HG02852 (cell line): ENCODE results near the gene LHFPL2.
A peak's percentile ranks its signal among the peaks of the same experiment; 100 is the strongest.

Experiments used
- ATAC-seq: cut with Tn5 transposase; IDR thresholded peaks from one replicate; pipeline ENCODE4 v1.9.1; 2021; ENCODE audit warnings: mild to moderate bottlenecking, moderate library complexity; ENCODE audit not compliant: unreplicated experiment

The LHFPL2 gene

DNA sequence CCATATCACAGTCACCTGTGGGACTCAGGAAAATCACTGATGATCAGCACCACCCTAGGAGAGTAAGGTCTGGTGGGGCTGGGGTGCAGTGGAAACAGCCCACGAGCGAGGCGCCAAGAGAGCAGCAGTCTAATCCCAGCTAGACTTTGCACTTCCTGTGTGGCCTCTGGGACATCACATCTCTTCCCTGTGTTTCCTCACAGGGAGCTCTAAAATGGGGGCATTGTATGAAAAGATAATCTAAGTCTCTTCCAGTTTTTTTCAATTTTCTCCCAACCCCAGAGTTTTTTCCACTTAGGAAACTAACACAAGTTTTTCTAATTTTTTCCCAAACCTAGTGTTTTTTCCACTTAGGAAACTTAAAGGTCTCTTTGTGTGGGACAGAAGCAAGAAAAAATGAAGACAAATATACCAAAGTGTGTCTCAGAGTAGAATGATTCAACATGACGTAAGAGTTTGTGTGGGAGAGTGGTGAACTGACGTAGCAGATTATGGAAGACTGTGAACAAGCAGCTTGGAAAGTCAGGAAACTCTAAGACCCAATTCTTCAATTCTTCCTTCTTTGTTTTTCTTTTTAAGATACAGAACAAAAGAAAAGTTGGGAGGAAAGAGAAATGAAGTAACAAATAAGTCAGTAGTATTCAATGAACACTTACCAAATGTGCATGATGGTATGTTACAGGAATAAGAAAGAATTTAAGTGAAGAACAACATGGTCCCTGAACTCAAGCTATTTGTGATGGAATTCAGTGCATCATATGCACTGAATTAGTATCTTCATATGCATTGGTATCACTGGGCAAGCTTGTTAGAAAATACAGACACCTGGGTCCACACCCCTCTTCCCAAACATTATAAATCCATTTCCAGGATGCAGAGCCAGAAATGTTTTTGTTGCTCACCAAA, 51.3 kb downstream of the LHFPL2 start:
- no peak for ATAC-seq

DNA sequence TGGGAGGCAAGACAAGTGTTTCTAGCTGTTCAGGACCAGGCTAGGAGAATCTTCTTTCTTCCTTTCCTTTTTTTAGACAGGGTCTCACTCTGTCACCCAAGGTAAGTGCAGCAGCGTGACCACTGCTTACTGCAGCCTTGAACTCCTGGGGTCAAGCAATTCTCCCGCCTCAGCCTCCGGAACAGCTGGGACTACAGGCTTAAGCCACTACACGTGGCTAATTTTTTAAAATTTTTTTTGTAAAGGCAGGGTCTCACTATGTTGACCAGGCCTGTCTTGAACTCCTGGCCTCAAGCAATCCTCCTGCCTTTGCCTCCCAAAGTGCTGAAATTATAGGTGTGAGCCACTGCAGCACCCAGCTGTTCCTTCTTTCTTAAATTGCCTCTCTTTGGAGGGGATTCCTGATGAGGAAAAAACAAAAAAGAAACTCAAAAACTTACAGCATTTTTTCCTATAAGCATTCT, 53.1 kb downstream of the LHFPL2 start:
- no peak for ATAC-seq

DNA sequence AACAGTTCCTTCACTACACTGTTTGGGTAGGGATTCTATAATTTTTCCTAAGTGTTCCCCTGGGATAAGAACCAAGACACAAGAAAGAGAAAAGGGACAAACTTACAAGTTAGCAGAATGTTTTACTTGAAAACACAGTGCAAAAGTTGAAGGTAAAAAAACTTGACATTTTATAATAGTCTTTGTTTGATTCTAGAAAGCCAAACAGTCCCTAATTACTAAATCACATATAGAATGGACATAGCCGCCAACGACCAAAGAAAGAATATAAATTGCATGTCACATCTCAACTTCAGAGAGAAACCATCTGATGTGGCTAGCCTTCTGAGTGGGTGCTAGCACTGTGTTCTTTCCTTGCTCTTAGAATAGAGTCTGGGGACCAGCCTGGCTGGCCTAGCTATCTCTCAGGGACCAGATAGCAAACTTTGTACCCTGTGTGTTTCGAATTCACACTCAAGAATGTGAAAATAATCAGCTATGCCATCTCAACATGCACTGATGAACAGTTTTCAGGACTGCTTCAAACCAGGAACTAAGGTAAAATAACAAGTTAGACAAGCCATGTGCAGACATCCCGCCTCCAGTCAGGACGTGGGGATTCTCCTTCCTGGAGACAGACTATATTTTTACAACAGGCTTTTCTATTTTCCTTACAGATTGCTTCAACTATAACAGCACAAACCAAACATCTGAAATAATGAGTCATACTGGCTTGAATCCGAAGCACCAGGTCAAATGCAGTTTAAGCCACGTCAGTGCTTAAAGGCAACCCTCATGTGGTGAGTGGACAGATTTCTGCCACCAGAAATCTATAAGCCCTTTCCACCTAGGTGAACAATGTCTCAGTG, 53.7 kb downstream of the LHFPL2 start:
- no peak for ATAC-seq

DNA sequence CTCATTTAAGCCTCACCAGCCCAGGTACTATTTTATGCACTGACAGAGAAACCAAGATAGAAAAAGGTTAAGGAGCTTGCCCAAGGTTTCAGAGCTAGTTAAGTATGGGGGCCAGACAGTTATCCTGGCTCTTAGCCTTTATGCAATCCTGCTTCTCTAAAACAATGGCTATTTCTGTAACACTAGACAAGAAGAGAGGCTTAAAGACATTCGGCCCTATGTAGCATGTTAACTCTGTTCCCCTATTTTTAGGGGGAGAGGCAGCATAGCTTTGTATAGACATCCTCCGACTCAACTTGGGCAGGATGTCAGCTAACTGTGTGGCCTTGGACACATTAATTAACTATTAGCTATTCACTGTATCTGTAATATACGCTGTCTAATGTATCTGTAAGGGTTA, 54.6 kb downstream of the LHFPL2 start:
- no peak for ATAC-seq

DNA sequence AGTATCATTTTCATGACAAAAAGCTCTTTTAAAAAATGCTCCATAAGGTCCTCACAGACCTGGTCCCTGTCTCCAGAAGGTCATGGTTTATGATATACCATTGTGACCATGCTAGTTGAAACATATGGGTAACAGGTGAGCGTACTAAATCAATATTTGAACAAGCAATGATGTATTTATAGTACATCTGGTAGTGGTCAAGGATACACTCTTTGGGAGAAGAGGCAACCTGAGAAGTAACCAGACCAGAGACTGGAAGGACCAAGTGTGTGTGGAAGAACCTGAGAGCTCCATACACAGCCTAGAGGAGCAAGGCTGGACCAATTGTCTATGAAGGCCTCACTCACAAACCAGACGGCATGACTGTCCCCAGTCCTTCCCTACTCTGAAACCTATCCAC, 55.1 kb downstream of the LHFPL2 start:
- no peak for ATAC-seq

DNA sequence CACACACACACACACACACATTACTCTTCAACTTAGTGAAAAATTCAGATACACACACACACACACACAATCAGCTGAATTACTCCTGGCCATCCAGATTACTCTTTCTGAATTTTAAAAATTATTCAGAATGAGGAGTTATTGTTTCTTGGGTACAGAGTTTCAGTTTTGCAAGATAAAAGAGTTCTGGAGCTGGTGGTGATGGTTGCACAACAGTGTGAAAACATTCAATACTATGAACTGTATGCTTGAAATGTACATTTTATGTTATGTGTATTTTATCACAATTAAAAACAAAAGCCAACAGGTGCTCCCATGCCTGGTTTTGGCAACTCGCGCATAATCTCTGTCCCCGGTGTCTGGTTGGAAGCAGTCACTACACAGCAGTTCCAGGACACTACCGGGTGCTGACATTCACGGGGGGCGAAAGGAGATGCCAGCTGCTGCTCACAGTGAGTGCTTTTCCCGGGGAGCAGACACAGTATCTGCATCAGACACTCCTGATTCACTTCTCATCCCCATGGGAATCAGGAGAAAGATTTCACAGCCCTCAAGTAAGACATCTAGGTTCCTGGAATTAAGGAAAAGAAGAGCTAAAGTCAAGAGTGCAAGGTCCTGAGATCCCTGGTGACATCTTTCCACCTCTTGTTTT, 55.7 kb downstream of the LHFPL2 start:
- ATAC-seq, result no peak

DNA sequence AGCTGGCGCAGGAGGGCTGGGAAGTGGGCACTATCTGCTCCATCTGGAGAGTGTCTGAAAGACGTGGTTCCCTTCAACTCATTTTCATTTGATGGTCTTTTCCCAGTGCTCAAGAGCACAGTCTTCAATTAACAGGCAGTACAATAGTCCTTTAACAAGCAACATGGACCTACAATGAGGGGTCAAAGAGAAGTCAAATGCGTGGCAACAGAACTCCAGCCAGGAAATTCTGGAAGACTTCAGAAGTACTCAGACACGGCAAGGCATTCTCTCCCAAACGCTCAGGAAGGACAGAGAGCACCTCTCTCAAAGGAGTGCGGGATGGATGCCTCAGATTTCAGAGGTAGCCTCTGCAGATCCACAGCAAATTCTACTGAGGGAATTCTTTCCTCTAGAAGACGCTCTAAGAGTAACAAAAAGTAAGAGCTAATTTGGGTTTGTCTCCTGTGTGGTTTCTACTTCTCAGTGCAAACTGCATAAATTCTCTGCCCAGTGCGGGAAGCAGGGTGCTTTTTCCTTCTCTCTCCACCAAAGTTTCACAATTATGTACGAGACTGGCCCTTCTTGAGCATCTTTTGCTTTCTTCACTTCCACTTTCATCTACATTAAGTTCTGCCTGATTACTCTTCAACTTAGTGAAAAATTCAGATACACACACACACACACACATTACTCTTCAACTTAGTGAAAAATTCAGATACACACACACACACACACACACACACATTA, 56.4 kb downstream of the LHFPL2 start:
- ATAC-seq, result peak; percentile 74

DNA sequence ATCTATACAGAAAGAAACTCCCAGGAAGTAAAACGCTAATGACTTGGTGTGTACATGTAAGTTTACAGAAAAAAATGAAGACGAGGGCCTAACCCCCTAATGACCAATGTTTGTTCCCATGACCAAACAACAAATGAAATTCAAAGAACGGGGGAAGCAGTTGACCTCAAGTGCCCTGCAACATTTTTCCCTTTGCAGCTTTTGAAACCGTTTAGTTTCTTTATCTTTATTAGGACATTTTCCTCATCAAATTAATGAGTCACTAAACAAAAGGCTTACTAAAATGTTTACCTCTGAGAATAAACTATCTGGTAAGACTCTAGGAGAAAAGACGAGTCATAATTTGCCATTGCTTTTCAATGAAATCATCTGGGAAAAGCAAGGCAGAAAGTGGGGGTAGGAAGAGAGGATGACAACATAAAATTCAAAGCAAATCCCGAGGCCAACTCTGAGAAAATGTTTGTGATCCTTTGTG, 57.4 kb downstream of the LHFPL2 start:
- ATAC-seq, result no peak

DNA sequence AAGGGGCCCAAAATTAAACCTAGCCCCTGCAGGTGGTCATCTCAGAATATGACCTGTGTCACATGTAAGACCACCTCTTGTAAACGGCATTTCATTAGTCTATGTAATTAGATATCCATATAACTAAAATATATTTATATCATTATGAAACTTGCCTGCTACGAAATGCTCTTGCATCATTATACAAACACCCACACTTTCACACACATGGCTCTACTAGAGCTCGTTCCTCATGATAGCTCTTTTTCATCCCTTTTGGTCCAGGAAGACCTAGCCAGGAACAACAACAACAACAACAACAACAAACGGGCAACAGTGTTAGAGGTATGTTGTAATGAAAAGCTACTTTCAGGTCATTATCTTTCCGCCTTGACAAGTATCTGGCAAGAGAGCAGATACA, 58.6 kb downstream of the LHFPL2 start:
- ATAC-seq, result no peak

DNA sequence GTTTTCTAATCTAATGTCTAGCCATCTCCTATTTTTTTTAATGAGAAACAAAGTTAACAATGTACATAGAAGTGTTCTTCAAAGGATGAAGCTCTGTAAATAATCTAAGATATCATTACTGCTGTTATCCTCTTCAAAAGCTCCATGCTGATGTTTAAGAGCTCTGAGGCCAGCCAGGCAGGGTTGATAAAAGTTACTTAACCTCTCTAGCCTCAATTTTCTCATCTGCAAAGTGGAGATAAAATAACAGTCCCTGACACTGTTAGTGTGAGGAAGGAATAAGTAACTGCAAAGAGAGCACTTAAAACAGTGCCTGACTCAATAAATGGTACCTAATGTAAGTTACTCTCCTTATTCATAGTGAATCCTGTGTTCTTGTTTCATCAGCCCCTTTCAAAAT, 60.1 kb downstream of the LHFPL2 start:
- no peak for ATAC-seq

DNA sequence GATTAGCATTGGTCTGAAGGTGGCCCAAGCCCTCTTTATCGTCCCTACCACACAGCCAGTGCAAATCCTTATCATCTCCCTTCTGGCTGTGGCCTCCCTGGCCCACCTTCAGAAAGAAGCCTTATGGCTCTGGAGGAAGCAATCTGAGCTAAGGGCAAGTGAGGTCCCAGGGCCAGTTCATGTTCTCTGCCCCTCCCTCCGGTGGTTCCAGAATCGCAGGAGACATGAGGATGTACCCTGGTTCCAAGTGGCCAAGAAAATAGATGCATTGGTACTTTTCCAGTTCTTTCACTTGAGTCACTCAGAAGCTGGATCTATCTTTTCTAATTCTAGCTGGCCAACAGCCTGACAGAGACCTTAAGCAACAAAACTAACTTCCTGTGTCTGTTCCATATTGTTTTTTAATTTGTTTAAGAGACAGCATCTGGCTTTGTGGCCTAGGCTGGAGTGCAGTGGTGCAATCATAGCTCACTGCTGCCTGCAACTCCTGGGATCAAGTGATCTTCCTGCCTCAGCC, 60.7 kb downstream of the LHFPL2 start:
- no peak for ATAC-seq

DNA sequence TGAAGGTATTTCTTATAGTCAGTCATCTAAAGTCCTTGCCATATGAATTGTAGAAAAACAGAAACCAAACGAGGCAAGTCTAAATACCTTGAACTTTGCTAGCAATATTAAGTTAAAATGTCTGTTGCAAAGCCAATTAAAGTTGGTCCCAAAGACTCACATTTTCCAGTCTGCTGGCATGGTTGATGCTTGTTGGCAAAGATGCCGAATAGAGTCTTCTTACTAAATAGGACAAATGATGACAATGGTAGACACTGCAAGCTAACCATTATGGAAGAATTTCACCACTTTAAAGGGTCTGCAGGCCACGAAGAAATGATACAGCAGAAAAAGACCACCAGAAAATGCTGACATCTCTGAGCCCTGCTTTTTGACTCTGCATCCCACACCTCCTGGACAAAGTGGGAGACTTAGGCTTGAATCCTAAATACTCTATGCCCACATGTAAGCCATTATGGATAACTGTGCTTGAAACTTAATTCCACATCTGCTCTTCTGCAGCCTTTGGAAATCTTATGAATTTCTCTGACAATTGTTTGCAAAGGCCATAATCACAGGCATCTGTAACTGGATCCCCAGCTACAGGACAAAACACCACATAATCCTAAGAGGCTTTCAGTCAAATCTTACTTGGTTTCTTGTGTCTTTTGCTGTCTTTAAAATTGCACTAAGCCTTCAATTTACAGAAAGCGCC, 61.3 kb downstream of the LHFPL2 start:
- no peak for ATAC-seq

DNA sequence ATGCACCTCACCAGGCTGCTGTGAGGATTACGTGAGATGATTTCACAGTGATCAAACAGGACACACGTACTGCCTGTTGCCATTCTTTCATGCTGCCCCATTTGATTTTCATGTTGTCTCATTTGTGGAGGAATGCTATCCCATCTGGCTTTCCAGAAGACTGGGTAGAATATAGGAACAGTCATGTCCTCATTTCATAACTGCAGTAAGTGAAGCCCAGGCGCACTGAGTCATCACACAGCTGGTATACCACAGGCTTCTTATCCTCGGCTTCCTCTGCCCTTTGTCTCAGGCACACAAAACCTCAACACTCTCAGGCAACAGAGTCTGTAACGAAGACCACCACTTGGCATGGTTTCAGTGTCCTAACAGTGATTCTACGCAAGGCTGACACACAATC, 62.3 kb downstream of the LHFPL2 start:
- no peak for ATAC-seq

DNA sequence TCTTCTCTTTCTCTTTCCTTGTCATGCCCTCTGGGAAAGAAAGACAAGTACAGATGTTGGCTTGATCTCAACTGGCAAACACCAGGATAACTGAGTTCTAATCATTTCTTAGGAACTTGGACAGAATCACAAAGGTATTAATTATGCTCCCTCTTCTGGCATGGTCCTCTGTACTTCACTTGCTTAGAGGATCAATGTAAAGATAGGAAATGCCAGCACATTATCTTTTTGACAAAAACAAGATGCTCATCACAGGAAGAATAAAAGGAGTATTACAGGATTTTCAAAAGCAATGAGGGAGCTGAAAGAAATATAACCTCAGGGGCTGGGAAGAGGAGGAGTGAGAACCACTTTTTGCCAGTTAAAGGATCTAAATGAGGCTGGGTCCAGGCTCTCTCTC, 70.6 kb downstream of the LHFPL2 start:
- ATAC-seq, result no peak

DNA sequence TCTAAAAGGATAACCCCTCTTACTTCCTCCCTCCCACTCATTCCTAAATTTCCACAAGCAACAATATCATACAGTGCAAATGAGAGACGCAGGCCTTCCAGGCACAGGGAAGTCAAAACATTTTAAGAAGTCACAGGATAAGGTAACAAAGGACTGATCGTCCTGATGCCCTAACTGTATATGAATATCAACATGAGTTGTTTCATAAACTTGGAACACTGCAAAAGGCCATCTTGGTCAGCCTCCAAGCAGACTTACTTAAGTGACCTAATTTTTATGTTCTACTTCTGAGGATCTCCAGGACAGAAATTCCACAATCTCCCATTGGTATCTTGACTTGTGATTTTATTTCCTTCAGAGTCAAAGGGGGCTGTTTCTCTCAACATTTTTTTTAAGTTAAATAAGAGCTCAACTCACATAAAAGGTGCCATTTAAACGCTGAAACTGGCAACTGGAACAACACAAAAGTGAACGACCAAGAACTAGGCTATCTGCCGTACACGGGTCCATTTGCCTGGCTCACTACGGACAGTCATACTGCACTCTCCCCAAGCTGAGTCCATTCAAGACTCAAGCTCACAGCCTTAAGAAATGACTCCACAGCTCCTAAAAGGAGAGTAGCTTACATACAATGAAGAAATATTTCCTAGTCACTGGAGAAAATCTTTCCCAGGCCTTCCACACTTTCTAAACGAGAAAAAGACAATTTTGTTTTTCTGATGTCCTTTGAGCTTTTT, 71.3 kb downstream of the LHFPL2 start:
- no peak for ATAC-seq

DNA sequence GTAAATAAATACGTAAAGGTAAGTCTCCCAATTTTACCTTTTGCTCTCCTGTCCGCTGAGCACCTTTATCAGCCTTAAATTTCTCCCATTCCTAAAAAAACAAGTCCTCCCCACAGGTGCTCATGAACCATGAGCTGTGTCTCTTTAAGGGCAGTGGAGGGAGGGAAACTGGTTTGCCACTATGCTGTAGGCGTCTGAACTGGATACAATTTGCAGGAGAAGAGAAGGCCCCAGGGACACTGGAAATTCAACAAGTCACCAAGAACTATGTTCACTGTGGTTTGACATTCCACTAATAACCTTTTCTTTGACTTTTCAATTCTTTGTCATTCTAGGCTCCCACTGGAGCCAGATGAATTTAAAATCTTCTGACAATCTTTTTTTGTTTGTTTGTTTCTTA, 72.2 kb downstream of the LHFPL2 start:
- no peak for ATAC-seq

DNA sequence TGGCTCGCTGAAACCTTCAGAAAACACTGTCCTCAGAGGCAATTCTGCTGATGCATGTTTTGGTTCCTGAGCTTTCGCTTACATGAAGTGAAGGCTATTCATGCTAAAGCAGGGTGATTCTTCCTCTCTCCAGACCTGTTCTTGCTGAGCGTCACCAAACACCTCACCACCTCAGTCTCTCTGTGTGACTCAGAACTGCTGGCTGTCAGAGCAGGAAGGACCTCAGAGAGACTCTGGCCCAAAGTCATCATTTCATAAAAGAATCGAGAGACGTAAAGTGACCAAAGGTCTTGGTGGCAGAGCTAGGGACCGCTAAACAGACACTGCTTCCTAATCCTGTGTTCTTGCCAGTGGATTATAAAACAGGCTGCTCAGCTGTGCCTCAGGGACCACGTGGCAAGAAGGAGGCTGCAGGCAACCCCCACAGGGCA, 73.8 kb downstream of the LHFPL2 start:
- no peak for ATAC-seq

DNA sequence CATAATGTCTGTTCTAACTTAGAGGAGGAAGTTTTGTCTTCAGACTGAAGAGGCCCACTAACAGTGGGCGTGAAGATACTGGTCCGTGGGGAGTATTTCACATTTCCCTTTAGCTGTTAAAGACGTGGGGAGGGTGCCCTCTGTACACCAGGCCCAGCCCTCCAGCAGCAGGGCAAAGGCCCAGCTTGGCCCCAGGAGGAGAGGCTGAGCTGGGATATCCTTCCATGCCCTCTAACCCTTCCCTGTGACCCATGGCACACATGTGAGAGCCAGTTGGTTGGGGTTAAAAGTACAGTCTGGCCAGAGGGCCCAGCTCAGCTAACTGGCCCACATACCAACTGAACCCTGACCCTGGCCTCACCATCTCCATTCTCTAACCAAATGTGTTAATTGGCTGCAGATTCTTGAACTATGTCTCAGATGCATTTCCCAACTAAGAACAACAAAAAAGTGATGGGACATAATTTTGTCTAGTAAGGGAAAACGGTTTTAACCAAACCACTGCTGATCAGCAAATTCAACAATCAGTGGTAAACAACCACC, 74.4 kb downstream of the LHFPL2 start:
- no peak for ATAC-seq

DNA sequence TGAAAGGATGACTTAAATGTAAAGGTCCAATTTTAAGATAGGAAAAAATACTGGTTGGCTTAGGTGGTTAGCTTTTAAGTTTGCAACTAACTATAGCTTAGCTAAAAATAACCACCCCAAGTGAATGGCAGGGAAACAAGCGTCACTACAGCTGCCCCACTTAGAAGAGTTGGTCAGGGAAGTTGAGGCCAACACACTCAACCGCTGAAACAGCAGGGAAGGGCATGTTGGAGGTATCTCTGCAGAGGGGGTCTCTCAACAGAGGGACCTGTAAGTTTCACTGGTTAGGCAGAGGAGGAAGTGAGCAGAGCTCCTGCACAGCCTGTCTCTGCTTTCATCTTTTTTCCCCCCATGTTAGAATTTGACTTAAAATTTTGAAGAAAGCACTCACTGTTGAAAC, 75.3 kb downstream of the LHFPL2 start:
- ATAC-seq, result peak; percentile 64
